Stimulated activated CD8-positive, alpha-beta memory T cell treated with anti-CD3 and anti-CD28 coated beads, Interleukin-12 subunit alpha, Interleukin-12 subunit beta, amount 100 ng/mL, for 24 hours (primary cell): ENCODE data around the gene SPIRE1.
"Not testable (repeated sequence)": the region's sequence is repeated elsewhere in the genome, so short reads cannot be mapped to it uniquely, and the experiment has no call there.

Source experiments
- DNase-seq: peaks from one replicate; pipeline ENCODE4 v3.0.0-alpha.2; 2020; ENCODE audit errors: extremely low read depth

SPIRE1 gene

GRCh38 chr18:12411456-12411855 is 246.5 kb downstream of the SPIRE1 start:
- no peak for DNase-seq

GRCh38 chr18:12410747-12411146 is 247.2 kb downstream of the SPIRE1 start:
- not testable (repeated sequence) for DNase-seq

GRCh38 chr18:12410081-12410481 is 247.8 kb downstream of the SPIRE1 start:
- no peak for DNase-seq

DNA sequence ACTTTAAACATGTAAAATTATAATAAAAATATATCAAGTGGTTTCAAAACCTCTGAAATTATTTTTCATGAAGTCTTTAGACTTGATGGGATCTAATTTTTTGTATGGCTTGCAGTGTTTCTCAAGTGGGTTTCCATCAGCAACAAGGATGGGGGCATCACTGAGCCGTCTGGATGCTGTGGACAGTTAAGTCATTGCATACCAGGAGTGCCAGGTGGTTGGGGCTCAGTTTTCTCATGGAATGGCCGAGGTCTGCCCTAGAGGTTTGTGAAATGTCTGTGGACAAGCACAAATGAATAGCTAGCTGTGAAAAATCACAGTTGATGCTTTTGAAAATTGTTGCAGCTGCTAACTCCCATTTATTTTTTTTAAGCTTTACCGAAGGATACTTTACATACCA is 248.4 kb downstream of the SPIRE1 start:
- no peak for DNase-seq

DNA sequence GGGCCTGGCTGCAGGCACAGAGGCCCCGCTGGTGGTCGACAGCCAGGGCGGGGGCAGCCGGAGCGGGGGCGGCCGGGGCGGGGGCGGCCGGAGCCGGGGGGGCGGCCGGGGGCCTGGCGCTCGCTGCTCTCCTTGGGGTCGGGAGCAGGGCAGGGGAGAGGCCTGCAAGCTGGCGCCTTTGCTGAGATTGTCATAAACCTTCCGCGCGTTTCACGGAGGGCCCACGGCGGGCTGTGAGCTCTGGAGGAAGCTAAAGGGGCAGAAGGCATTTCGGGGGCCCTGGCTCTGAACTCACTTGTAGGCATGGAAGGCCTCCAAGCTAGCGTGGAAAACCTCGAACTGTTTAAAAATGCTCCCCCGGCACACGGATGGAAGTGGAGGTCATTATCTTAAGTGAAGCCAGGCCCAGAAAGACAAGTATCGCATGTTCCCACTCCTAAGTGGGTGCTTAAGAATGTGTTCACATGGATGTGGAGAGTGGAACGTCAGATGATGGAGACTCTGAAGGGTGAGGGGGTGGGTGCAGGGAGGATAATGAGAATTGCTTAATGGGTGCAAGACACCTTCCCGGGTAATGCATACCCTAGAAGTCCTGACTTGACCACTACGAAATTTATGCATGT is 249.5 kb downstream of the SPIRE1 start:
- DNase-seq, result no peak

DNA sequence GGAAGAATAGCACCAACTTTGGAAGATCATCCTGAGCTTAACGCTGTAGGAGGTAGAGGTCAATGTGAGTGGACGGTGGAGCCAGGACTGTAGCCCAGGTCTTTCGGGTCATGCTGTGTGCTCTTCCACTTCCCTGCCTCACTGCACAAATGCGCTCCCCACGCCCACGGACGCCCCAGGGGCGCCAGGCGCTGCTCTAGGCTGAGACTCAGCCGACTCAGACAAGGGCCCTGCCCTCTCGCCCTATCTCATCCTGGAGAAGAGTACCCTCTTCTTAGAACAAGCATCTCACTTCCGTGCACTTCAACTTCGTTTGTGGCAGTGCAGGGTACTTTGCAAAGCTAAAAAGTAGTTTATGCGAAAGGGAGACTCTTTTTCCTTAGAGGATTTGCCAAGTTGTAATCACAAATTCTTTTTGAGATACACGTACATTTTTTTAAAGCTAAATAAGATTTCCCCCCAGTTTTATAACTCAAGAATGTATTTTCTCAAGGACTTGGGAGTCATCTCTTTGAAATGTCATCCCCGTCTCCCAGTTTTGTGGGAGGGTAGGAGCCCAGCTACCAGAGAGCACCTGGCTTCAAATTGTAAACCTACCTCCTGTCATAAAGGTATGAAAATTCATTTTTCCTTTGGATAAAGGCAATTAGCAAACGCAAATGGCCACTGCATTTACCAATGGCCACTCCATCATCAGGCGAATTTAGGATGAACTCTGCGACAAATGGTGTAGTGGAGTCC is 251.4 kb downstream of the SPIRE1 start:
- no peak for DNase-seq

DNA sequence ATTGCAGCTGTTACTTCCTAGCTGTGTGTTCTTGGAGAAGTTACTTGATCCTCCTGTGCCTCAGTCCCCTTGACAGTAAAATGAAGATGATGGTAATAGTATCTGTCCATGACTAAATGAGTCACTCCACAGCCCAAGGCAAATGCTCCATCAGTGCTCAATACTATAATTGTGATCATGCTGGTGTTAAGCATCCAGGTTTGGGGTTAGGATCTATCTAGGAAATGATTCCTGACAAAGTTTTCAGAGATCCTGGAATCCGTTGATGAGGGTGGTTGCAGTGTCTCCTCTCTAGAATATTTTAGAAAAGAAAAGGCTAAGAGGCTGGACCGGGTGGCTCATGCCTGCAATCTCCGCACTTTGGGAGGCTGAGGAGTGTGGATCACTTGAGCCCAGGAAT is 252.8 kb downstream of the SPIRE1 start:
- no peak for DNase-seq

DNA sequence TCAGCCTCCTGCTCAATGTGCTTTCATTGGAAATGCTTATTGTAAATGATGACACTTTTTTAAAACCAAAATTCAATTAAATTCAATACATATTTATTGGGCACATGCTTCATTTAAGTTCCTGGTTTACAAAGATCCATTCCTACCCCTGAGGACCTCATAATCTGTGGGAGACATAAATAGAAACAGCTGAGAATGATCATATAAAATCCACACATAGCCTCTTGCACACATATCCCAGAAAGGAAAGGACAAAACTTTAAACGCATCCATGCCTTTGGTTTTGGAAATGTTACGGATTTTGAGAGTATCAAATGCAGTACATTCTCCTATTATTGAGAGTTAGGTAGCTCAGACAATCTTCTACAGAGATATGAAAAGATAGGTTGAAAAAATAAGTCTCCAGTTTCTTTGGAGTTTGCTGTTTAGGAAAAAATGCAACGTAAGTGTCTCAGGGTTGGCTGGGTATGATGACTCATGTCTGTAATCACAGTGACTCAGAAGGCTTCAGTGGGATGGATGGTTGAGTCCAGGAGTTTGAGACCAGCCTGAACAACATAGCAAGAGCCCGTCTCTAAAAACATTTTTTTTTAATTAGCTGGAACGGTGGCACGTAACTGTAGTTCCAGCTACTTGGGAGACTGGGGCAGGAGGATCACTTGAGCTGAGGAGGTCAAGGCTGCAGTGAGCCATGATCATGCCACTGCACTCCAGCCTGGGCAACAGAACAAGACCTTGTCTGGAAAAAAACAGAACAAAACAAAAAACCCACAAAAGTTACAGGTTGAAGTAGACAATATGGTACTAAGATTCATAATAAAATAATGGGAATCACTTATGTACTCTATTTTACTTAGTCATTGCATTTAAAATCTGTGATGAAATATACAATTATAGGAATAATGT is 254.1 kb downstream of the SPIRE1 start:
- no peak for DNase-seq

- no peak for DNase-seq
Measured at GRCh38 chr18:12401881-12402280, 256.0 kb downstream of the SPIRE1 start.

DNA sequence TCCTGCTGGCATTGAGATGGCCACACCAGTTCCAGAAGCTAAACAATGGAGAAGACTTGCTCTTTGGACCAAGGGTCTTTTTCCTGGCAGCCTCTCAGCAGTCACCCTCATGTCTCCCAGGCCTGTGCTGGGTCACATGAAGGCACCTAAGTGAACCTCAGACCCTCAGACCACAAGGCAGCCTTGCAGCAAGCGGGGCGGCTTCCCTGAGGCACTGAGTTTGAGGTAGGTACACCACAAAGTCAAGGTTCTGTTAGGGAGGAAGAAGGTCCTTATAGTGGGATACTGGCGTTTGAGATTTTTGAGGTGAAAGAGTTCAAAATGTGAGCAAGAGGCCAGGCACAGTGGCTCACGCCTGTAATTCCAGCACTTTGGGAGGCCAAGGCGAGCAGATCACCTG is 258.7 kb downstream of the SPIRE1 start:
- no peak for DNase-seq

DNA sequence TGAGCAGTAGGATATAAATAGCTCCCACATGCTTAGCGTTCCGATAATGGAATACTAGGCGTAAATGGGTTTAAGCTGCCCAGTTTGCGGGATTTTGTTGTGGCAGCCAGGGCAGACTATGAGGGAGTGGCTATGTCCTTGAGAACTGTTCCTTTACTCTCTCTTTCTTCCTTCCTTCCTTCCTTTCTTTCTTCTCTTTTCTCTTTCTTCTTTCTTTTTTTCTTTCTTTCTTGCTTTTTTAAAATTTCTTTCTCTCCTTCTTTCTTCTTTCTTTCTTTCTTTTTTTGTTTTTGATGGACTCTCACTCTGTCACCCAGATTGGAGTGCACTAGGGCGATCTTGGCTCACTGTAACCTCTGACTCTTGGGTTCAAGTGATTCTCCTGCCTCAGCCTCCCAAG is 259.3 kb downstream of the SPIRE1 start:
- no peak for DNase-seq

- no peak for DNase-seq
Measured at GRCh38 chr18:12397793-12398192, 260.1 kb downstream of the SPIRE1 start.

DNA sequence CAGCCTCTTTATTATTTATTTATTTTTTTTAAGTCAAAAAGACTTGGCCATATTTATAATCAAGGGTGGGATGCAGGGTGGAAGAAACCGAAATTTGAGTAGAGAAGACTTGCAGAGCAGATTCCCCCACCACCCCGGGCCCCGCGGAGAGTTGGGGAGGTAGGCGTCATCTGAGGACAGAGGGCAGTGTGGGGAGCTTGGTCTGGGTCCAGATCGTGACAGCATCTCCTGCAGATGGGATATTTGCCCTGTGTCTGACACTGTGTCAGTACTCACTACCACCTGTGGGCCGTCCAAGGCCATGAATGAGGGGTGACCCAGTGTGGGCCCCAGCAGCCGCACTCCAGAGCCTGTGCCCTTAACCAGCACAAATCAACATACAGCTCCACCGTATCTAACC is 260.7 kb downstream of the SPIRE1 start:
- DNase-seq, result no peak
